GM12892 (cell line): ENCODE measurements around the gene VPS8.

Source experiments
- POLR2A ChIP-seq: IDR thresholded peaks from 2 replicates; pipeline ENCODE4 v1.6.1; 2011; ENCODE audit warnings: low read depth, low read length, control low read depth
- POLR2AphosphoS5 ChIP-seq: IDR thresholded peaks from 2 replicates; pipeline ENCODE4 v1.6.1; 2011; ENCODE audit warnings: low read depth, low read length, control low read depth

- TF ChIP-seq POLR2AphosphoS5, result no peak
- TF ChIP-seq POLR2A, result no peak
Measured at GRCh38 chr3:184795522-184796190, 16.3 kb upstream of the VPS8 start.
